Activated gamma-delta T cell treated with anti-CD3 and anti-CD28 coated beads, Interleukin-2, amount 50 U/mL, for 16 hours (primary cell): Measurements from ENCODE around the gene PPP1R13B.
"Not testable (repeated sequence)": the region's sequence is repeated elsewhere in the genome, so short reads cannot be mapped to it uniquely, and the experiment has no call there.

Experiments
- DNase-seq: peaks from one replicate; pipeline ENCODE4 v3.0.0-alpha.2; 2020; ENCODE audit warnings: low read depth

The PPP1R13B gene

DNA sequence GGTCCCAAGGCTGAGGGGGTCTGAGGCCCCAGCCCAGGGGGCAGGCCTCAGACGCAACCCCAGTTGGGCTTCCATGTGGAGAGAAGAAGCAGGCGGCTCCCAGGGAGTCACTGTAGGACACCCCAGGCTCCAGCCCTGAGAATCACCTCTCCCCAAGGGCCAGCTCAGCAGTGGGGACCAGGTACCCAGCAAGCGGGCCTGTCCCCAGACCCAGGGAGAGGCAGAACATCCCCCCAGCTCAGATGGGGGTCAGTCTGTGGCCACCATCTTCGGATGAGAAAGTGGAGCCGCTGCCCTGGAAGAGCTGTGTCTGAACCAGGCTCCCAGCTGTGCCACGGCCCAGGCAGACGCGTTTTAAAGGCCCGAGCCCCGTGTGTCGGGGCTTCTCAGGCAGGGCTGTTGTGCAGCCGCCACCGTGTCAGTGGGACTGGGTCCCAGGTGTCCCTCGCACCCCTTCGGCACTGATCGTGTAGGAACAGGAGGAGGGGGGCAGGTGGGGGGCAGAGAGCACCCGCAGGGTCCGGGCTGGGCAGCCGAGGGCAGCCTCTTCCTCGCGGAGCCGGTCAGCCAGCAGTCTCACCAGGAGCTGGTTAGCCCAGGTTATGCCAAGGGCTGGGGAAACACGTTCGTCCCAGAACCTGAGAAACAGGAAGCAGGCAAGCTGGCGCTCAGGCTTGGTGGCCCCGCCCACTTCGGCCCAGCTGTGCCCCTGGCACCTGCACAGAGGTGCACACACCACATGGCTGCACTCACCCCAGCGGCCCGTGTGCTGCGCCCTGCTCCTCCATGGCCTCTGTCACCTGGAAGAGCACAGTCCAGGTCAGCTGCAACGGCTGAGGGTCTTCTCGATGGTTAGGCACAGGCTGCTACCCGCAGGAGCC is 148.8 kb downstream of the PPP1R13B start:
- no peak for DNase-seq

DNA sequence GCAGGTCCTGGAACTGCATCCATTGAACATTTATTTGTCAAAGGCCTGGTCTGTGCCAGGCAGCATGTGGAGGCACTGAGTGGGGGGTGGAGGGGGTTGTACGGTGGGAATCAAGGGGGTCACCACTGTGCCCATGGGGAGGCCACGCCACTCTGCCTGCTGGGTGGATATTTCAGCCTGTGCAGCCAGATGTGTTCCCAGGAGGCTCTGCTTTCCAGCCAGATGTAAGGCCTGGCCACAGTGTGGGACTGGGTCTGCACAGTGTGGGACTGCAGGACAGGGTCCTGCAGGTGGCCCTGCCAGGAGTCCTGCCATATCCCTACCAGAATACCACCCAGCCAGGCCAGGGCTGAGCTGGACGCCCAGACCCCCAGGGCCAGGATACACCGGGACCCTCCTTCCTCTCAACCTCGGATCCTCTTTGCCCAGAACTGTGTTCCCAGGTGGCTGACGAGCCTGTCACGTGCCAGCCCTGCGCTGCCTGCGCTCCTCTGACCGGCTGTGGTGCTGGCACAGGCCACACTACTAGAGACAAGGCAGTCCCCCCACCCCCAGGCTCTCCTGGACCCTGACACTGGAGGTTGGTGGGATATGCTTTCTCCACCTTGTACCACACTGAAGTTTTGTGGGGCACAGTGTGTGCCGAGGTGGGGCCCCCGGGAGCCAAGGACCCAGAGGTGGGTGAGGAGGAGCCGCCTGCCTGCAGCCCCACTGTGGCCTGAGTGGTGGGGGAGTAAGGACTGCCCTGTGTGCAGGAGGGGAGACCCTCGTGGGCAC is 149.6 kb downstream of the PPP1R13B start:
- no peak for DNase-seq

DNA sequence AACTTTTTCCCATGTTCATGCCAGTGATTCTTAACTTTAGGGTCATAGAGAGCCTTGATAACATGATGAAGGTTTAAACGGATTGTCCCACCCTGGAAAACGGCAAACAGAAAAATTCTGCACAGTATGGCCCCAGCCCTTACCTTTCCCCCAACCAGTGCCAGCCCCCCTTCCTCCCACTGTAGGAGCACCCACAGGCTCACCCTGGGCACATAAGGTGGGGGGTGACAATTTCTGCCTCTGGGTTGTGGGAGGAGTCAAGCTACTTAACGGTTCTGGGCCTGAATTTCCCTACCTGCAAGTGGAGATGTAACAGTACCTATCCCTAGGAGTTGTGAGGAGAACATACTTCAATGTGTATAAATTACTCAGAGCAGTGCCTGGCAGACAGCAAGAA is 150.2 kb downstream of the PPP1R13B start:
- no peak for DNase-seq

DNA sequence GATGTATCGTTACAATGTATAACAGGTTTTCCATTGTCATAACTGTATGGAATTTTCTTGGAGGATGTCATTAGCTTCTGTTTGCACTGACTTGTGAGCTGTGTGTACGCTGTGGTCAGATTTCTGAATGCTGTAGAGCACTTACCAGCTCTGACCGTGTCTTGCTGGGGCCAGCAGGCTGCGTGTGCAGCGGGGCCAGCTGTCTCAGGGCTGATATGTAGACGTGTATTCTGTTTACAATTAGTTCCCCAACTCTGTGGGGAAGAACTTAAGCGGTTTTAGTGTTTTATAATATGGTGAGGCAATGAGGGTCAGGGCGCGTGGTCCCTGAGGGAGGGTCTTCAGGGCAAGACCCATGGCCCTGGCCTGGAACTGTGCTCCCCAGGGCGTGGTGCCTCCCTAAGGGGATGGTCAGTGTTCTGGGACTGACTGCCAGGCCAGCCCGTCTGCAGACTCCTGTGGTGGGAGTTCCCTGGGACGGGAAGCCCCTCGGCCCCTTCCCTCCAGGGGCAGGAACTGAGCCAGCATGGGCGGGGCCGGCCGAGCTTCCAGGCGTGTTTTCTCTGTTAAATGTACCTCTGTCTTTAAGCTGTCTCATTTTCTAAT is 150.8 kb downstream of the PPP1R13B start:
- no peak for DNase-seq

DNA sequence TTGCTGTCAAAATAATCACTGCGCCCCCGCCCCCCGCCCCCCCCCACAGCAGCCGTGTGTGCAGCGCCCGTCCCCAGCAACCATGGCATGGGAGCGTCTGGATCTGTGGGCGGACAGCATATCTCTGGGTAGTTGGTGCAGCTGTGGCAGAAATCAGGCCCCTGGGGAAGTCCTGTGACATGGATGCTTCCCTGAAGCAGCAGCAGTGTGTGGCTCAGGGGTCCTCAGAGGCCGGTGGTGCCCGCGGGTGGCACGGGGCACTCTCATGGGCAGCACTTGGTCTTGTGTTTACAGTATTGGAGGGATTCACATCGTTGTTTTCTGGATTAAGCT is 151.3 kb downstream of the PPP1R13B start:
- no peak for DNase-seq

DNA sequence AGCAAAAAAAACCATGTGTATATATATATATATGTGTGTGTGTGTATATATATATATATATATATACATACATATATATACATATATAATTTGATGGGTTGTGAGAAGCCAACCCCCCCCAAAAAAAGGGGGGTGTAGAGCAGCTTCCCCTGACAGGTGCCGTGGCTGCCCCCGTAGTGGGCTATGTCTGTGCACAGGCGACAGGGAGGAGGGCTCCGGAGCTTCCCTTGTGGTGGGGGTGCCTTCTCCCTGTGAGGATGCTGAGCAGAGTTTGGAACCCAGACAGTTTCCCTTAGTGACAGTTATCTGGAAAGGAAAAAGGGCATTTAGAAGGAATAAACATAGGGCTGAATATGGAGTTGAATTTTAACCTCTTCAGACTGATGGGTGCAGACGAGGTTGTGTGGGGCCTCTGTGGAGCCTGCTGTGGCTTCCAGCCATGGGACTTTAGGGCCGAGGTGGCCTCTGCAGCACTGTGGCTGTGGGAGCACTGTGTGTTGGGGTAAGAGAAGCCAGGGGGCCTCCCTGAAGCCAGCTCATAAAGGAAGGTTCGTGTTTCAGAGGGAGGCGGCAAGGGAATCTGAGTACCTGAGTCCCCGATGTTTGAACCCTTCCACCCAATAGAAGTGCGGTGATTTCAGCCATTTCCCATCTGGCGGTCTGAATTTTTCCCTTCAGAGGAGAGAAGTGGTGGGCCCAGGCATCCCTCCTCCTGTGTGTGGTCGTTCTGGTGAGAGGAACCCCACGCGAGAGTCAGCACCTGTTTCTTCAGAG is 151.9 kb downstream of the PPP1R13B start:
- no peak for DNase-seq

DNA sequence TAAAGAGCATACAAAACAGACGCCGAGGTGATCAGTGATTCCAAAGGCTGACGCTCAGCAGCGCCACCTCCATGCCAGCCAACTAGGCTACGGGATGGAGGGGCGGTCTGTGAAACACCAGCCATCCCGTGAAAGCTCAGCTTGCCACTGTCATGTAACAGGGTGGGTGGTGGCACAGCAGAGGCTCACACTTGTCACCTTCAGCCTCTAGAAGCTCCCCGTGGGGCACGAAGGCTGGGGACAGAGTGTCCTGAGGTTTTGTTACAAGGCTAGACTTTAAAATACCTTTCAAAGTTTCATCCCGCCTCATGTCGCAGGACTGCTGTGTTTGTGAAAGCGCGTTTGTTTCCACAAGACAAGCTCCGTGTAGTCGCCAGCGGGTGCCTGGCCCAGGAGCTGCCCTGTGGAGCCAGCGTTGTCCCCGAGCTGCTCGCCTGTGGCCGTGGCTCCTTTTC is 152.8 kb downstream of the PPP1R13B start:
- no peak for DNase-seq

DNA sequence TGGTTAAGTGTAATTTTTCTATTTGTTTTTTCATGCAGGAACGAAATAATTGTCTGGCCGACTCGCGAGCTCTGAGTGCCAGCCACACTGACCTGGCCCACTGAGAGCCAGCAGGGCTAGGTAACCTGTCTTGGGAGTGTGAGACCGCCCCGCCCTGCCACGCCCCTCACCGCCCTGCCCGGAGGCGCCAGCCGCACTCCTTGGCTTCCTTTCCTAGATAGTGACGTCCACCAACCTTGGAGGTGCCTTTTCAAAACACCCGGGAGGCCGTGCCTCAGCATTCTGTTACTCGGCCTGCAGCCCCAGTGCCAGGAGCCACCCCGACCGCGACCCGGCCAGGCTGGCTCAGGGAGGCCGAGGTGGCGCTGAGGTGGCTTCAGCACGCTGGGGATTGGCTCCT is 153.9 kb downstream of the PPP1R13B start:
- DNase-seq, result no peak

DNA sequence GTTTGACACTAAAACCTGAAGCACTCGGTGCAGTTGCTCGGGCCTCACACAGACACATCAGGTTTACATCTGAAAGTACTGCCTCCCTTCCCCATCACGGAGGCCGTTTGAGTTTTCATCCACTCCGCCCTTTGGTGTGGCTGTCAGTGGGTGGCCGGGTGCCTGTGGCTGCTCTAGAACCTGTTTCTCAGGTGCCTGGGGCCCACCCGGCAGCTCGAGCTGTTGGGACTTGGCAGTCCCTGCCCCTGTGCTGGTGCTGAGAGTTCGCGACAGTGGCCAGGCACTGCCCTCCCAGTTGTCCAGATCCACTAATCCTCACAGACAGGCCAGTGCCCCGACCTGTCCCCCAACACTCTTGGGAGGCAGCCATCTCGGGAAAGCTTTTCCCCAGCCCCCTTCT is 154.5 kb downstream of the PPP1R13B start:
- no peak for DNase-seq

DNA sequence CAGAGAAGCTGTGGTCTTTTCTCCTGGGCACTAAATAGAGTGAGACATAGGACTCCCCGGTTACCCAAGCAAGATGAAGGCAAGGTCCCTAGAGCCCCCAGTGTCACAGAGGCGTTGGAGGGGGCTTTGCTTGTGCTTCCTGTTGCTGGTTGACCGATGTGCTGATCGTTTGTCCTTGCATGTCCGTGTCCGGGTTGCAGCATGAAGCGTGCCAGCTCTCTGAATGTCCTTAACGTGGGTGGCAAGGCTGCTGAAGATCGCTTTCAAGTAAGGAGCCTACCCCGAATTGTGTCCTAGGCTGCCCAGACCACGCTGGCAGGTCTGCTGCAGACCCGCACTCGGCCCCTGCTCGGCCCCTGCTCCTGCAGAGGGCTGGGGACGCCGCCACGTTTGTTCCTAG is 155.2 kb downstream of the PPP1R13B start:
- no peak for DNase-seq

DNA sequence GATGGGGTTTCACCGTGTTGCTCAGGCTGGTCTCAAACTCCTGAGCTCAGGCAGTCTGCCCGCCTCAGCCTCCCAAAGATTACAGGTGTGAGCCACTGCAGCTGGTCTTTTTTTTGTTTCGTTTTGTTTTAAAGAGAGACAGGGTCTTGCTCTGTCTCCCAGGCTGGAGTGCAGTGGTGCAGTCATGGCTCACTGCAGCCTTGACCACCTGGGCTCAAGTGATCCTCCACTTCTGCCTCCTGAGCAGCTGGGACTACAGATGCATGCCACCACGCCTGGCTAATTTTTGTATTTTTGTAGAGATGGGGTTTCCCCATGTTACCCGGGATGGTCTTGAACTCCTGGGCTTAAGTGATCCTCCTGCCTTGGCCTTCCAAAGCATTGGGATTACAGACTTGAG is 155.7 kb downstream of the PPP1R13B start:
- not testable (repeated sequence) for DNase-seq

DNA sequence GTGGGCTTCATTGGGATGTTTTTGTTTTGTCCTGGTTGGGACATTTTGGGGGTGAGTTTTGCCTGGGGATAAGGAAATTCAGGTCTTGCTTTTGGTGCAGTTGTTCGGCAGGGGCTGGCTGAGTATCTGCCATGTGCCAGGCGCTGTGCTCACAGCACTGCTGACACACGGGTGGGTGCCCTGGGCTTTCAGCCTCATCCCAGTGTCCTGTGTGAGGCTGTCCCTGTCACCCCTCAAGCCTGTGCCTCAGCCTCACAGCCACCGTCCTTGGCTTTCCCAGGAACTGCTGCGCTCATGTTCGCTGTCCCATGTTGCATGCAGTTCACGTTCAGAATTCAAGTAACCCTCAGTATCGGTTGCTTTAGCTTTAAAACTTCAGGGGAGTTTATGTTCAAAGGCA is 157.0 kb downstream of the PPP1R13B start:
- DNase-seq, result no peak

DNA sequence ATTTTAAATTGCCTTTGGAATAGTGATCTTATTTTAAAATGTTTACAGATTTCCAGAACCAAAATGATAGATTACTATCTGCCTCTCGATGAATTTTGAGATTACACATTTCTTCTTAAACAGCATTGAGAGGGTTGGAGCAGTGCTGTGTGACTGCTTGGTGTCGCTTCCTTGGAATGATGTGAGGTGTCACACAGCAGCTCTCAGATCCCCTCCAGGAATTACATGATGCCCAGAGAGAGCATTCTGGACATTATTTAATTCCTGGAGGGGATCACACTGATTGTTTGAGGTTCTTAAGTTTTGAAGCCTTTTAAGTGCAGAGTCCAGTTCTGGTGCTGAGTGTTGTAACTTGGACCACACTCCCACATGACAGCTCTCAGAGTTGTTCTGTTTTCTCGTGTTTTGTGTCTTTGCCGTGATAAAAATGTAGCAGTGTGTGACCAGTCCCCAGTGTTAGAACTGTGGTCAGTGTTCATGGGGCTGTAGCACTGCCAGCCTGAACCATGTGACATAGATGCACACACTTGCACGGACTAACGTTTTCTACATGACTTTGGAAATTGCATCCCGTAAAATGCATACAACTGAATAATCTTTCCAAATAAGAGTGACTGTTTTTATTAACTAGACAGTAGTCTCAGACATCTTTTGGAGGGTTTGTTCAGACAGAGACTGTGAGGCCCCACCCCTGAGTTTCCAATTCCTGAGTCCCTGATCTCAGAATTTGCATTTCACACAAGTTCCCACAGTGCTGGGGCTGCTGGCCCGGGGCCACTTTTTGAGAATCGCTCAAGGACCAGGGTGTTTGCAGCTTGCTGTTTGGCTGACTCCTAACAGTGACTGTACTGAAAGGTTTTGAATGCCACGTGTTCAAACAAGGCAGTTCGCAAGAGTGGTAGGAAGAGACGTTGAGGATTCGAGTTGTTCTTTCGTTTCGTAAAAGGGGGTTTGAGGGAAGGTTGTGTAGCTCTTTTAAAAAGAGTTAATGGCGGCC is 158.2 kb downstream of the PPP1R13B start:
- no peak for DNase-seq

DNA sequence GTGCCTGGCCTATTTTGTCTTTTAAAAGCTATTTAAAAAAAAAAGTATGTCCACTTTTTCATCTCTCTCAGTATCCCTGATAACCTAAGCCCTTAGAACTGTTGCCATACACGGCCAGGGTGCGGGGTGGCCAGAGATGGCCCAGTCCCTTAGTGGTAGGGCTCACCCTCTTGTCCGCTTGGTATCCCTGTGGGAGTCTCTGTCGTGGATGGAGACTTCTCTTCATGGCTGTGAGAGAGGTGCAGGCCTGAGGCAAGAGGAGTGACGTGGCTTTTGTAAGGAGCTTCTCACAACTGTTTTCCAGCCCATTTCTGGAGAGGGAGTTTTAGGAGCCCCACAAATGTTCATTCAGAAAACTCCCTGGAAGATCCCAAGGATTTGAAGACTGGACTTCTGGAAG is 158.9 kb downstream of the PPP1R13B start:
- DNase-seq, result no peak

DNA sequence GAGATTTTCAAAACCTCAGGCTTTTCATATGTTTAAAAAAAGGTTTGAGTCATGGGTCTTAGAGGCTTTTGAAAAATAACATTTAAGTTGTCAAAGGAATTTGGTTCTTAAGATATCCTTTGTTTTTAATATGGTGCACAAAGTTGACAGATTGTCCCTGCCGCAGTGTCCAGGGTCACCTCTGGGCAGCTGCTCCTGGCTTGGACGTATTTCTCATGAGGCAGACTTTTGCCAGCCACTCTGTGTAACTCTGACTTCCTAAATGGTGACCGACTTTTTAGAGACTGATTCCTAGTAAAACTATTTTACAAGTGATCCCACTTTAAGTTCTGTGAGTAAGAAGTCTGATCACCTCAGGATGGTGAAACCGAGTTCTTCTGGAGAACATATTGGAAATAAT is 159.7 kb downstream of the PPP1R13B start:
- DNase-seq, result no peak

DNA sequence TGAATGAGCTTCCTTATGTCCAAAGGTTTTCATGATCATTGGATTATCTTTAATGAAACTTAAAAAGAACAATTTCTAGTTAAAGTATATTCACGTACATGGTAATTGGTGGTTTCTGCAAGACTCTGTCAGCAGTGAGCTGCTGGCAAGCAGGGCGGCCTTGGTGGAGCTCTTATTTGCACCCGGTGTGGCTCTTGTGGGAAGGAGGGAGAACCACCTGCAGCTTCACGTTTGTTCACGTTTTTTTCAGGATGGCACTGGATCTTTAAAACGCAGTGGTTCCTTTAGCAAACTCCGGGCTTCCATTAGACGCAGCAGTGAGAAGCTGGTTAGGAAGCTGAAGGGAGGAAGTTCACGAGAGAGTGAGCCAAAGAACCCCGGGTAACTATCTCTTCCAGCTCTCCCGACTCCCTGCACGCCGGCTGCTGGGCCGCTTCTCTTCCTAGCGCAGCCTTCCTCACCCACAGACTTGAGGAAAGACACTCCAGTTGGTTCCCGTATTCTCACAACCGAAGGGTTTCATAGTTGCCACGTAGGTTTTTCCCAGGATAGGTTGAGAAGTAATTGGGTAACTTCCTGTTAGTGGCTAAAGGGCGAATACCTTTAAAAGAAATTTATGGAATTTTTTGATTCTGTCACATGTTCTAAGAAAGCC is 160.4 kb downstream of the PPP1R13B start:
- DNase-seq, result no peak

DNA sequence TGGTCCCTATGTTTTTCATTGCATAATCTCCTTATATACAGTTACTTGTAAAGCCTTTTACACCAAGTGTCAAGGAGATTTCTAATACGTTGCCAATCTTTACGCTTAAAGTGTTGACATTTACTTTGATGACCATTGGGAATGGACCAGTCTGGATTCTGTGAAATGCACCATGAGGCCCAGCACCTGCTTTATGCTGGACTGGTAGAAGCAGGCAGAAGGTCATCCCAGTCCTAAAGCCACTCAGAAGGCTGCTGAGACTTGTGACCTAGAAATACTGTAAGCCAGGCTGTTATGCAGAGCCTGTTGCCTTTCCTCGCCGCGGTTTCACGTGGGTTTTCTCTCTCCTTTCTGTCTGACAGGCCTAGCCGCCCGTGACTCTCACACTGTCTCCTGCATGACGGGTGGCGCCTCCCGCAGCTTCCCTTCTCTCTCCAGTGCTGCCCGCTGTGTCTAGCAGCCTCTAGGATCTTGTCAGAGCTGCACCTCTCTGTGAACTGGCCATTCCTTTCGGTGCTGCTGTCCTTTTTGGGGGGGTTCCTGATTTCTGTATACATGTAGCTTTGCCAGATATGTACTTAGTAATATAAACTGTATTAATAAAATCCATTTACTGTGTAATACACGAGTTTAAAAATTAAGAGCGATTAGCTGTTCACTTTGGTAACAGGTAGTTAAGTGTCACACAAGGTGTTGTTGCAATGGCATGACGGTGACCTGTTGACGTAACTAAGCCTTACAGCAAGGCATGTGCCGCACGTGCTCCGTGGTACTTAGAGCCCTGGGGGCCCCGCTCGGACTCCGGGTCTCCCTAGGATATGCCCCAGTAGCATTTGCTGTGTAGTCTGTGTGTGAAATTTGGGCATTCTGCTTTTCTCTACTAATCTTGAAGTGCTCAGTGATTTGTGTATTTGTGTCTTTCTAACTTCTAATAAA is 161.8 kb downstream of the PPP1R13B start:
- no peak for DNase-seq

DNA sequence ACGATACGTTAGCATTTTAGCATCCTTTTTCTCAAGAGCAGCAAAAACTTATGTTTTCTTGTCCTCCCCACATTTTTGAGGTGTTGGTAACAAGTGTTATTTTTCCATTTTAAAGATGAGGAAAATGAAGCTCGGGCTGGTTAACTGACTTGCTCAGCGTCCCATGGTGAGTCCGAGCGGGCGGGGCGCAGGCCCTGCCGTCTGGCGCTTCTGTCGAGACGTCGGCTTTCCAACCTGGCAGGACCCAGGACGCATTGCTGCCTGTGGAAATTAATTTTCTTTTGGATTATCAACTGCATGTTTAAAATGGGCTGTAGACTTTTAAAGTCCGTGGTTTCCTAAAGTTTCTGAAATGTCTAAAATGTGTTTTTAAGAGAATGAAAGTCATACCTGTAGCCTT is 162.5 kb downstream of the PPP1R13B start:
- no peak for DNase-seq

DNA sequence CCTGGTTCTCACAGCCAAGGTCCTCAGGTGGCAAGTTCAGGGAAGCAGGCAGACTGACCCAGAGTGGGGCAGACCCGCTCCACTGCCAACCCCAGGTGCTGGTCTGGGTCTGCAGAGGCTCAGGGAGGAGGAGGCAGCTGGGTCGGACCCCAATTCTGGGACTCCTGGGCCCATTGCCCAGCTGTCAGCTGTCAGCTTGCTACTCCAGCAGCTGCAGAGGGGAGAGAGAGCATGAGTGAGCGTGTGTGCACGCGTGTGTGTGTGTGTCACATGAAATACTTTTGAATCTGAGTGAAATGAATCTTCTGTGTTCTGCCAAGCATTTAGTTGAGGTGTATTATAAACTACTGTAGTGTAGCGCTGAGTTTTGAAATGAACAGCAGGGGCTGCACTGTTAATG is 162.9 kb downstream of the PPP1R13B start:
- DNase-seq, result no peak
